ENCODE results near the gene SLC17A9.

GRCh38 chr20:62925076-62925419 is 27.5 kb upstream of the SLC17A9 start:
- TF ChIP-seq POLR2AphosphoS5 (IDR thresholded peaks at IDR 0.05) (no peak), CTCF (IDR thresholded peaks at IDR 0.05) (no peak)
